ENCODE measurements around the gene PTAR1. TPM values are rescaled to one million over a fixed set of nuclear protein-coding genes. Genes with fewer than 3 reads are reported as not detected.

The PTAR1 gene
- total and polyA plus RNA-seq, 8 donors: 49.5 to 117 (median 73.1) TPM

- H3K36me3 ChIP-seq: no peaks in the 10 kb centered on the region
- no peaks in the 10 kb centered on the region for H3K9me3 ChIP-seq
- H3K27ac ChIP-seq: no peak overlapping the region
- intact Hi-C loops (cut with DNase I): no loop called here
- no peak for TF ChIP-seq CTCF (IDR thresholded peaks at IDR 0.05)
- no peak overlapping the region for H3K4me3 ChIP-seq
- ATAC-seq (no peak), DNase-seq (no peak)
- H3K4me1 ChIP-seq: no peaks in the 10 kb centered on the region
- no peaks in the 10 kb centered on the region for H3K27me3 ChIP-seq
These were observed 99.5 kb downstream of the PTAR1 start for GRCh38 chr9:69660304-69660703.

Other genes starting within 250 kb of the PTAR1 start
- 1 to 10 TPM; 2.4 to 2.5 TPM for gene APBA1, start 87.6 kb downstream of the PTAR1 start, total RNA-seq
- gene APBA1, start 87.6 kb downstream of the PTAR1 start, polyA plus RNA-seq (ENCODE audit: insufficient read length in 6 of 6): 10 to 100 TPM in 5 of 6 donors, 1 to 10 TPM in 1; 9.8 to 17.9 (median 12.8) TPM
- gene CFAP95, start 60.8 kb upstream of the PTAR1 start, total RNA-seq: 1 to 10 TPM in 1 of 2 donors, not detected in 1; 3.2 TPM
- 1 to 10 TPM in 5 of 6 donors, under 1 TPM in 1; 0.96 to 4.5 (median 3.6) TPM for gene CFAP95, start 60.8 kb upstream of the PTAR1 start, polyA plus RNA-seq (ENCODE audit: insufficient read length in 6 of 6)

Data from left lung (tissue), 10 donors.